ENCODE measurements around the gene LDLRAD4. TPM values are rescaled to one million over a fixed set of nuclear protein-coding genes. Genes with fewer than 3 reads are reported as not detected.
A peak's percentile ranks its signal among the peaks of the same experiment; 100 is the strongest.

Gene LDLRAD4
- total RNA-seq, 2 experiments from 2014 or later, result 34.3 to 35.7 TPM

GRCh38 chr18:13610555-13611141, 392.1 kb downstream of the LDLRAD4 start:
- Mint-ChIP-seq H3K36me3 (ENCODE audit: low read depth) (peaks cover 16% of the 10 kb centered on the region), H3K4me3 (peak overlapping the region; percentile 84), H3K4me1 (ENCODE audit: low read depth) (peaks cover 86% of the 10 kb centered on the region), H3K27ac (peak overlapping the region; percentile 99), H3K27me3 (ENCODE audit: low read depth) (no peaks in the 10 kb centered on the region), H3K9me3 (ENCODE audit: insufficient read depth) (no peaks in the 10 kb centered on the region)
- DNase-seq (no peak), ATAC-seq (no peak)
- ChIA-PET CTCF (interaction anchor here (2.6 to 3.5 kb wide), 3 partner anchors 48 to 394 kb away, joined by 13 to 16 read pairs (median 16); no protein-coding TSS in a partner anchor), POLR2A (interaction anchor here (1.0 to 5.1 kb wide), 3 partner anchors 32 to 109 kb away, joined by 3 to 61 read pairs (median 4); no protein-coding TSS in a partner anchor)

- H3K27ac Mint-ChIP-seq, result peak overlapping the region; percentile 99
- ChIA-PET POLR2A (interaction anchor here (1.0 to 5.1 kb wide), 6 partner anchors 33 to 173 kb away, joined by 3 to 61 read pairs (median 6); no protein-coding TSS in a partner anchor), CTCF (interaction anchor here (2.6 to 4.5 kb wide), 4 partner anchors 45 to 395 kb away, joined by 13 to 29 read pairs (median 16); no protein-coding TSS in a partner anchor)
- peaks cover 91% of the 10 kb centered on the region for H3K4me1 Mint-ChIP-seq (ENCODE audit: low read depth)
- DNase-seq (peak; percentile 49), ATAC-seq (peak; percentile 3)
- peak overlapping the region; percentile 84 for H3K4me3 Mint-ChIP-seq
- H3K27me3 Mint-ChIP-seq (ENCODE audit: low read depth), result no peaks in the 10 kb centered on the region
- no peaks in the 10 kb centered on the region for H3K9me3 Mint-ChIP-seq (ENCODE audit: insufficient read depth)
- peaks cover 20% of the 10 kb centered on the region for H3K36me3 Mint-ChIP-seq (ENCODE audit: low read depth)
Measured at GRCh38 chr18:13611142-13611600, 392.6 kb downstream of the LDLRAD4 start.

DNA sequence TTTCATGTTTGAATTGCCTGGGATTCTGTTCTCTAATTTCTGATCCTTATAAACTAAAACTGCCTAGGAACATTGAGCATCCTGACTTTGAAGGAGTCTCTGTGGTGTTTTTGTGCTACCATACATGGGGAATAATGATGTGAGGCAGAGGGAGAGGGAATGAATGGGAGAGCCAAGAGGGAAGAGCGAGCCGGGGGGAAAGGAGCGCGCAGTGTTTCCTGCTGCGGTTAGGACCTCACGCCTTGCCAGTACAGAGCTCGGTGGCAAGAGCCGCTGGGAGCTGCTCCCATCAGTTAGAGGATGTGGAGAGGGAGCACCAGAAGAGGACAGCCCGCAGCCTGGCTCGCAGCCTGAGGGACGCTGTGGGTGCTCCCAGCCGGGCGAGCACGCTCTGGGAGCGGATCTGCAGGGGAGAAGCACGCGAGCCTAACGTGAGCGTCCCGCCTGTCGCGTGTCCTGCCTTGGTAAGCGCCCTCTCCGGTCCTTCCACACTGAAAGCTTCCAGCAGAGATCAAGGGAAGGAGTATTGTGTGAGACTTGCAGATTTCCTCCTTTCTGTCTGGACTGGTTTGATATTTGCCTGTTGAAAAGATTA, 393.1 kb downstream of the LDLRAD4 start:
- ChIA-PET CTCF (interaction anchor here (0.9 to 4.5 kb wide), 13 partner anchors 11 to 455 kb away, joined by 3 to 46 read pairs (median 4); no protein-coding TSS in a partner anchor), POLR2A (interaction anchor here (0.5 to 5.1 kb wide), 17 partner anchors 13 to 474 kb away, joined by 3 to 61 read pairs (median 4); partner anchors contain the start of genes FAM210A and RNMT)
- Mint-ChIP-seq H3K27me3 (ENCODE audit: low read depth) (no peaks in the 10 kb centered on the region), H3K27ac (peak overlapping the region; percentile 99), H3K4me3 (peak overlapping the region; percentile 84), H3K36me3 (ENCODE audit: low read depth) (peaks cover 20% of the 10 kb centered on the region), H3K4me1 (ENCODE audit: low read depth) (peaks cover 92% of the 10 kb centered on the region), H3K9me3 (ENCODE audit: insufficient read depth) (no peaks in the 10 kb centered on the region)
- DNase-seq (peak; percentile 44), ATAC-seq (peak; percentile 22)

GRCh38 chr18:13612196-13612997, 393.8 kb downstream of the LDLRAD4 start:
- H3K9me3 Mint-ChIP-seq (ENCODE audit: insufficient read depth), result no peaks in the 10 kb centered on the region

GRCh38 chr18:13613099-13613498, 394.5 kb downstream of the LDLRAD4 start:
- Mint-ChIP-seq H3K36me3 (ENCODE audit: low read depth) (peaks cover 20% of the 10 kb centered on the region), H3K4me1 (ENCODE audit: low read depth) (peaks cover 92% of the 10 kb centered on the region), H3K9me3 (ENCODE audit: insufficient read depth) (no peaks in the 10 kb centered on the region), H3K27me3 (ENCODE audit: low read depth) (no peaks in the 10 kb centered on the region), H3K4me3 (peak overlapping the region; percentile 84), H3K27ac (peak overlapping the region; percentile 99)
- POLR2A ChIA-PET, result interaction anchor here (0.9 to 5.1 kb wide), 15 partner anchors 15 to 622 kb away, joined by 3 to 61 read pairs (median 6); partner anchors contain the start of genes CEP192, FAM210A and RNMT
- CTCF ChIA-PET, result interaction anchor here (0.8 to 4.5 kb wide), 12 partner anchors 16 to 397 kb away, joined by 3 to 46 read pairs (median 4); no protein-coding TSS in a partner anchor
- DNase-seq (no peak), ATAC-seq (no peak)

More at GRCh38 chr18:13612196-13612997, 393.8 kb downstream of the LDLRAD4 start:
- peak; percentile 63 for ATAC-seq
- Mint-ChIP-seq H3K27ac (peak overlapping the region; percentile 99), H3K4me1 (ENCODE audit: low read depth) (peaks cover 93% of the 10 kb centered on the region), H3K27me3 (ENCODE audit: low read depth) (no peaks in the 10 kb centered on the region), H3K4me3 (peak overlapping the region; percentile 84), H3K36me3 (ENCODE audit: low read depth) (peaks cover 23% of the 10 kb centered on the region)
- ChIA-PET POLR2A (interaction anchor here (0.5 to 5.1 kb wide), 19 partner anchors 14 to 474 kb away, joined by 3 to 61 read pairs (median 5); partner anchors contain the start of genes FAM210A and RNMT), CTCF (interaction anchor here (0.7 to 4.5 kb wide), 16 partner anchors 11 to 456 kb away, joined by 3 to 46 read pairs (median 3); no protein-coding TSS in a partner anchor)
- peak; percentile 94 for DNase-seq

GRCh38 chr18:13613591-13614501, 395.3 kb downstream of the LDLRAD4 start:
- peaks cover 91% of the 10 kb centered on the region for H3K4me1 Mint-ChIP-seq (ENCODE audit: low read depth)
- CTCF ChIA-PET, result interaction anchor here (0.8 to 4.5 kb wide), 13 partner anchors 8 to 398 kb away, joined by 3 to 46 read pairs (median 5); no protein-coding TSS in a partner anchor
- peaks cover 19% of the 10 kb centered on the region for H3K36me3 Mint-ChIP-seq (ENCODE audit: low read depth)
- POLR2A ChIA-PET, result interaction anchor here (0.7 to 5.1 kb wide), 18 partner anchors 14 to 730 kb away, joined by 3 to 61 read pairs (median 4); partner anchors contain the start of genes CEP192, FAM210A, LDLRAD4 and PTPN2
- peak overlapping the region; percentile 99 for H3K27ac Mint-ChIP-seq
- H3K4me3 Mint-ChIP-seq, result peak overlapping the region; percentile 84
- DNase-seq, result peak; percentile 50
- no peak for ATAC-seq
- no peaks in the 10 kb centered on the region for H3K27me3 Mint-ChIP-seq (ENCODE audit: low read depth)
- H3K9me3 Mint-ChIP-seq (ENCODE audit: insufficient read depth), result no peaks in the 10 kb centered on the region

DNA sequence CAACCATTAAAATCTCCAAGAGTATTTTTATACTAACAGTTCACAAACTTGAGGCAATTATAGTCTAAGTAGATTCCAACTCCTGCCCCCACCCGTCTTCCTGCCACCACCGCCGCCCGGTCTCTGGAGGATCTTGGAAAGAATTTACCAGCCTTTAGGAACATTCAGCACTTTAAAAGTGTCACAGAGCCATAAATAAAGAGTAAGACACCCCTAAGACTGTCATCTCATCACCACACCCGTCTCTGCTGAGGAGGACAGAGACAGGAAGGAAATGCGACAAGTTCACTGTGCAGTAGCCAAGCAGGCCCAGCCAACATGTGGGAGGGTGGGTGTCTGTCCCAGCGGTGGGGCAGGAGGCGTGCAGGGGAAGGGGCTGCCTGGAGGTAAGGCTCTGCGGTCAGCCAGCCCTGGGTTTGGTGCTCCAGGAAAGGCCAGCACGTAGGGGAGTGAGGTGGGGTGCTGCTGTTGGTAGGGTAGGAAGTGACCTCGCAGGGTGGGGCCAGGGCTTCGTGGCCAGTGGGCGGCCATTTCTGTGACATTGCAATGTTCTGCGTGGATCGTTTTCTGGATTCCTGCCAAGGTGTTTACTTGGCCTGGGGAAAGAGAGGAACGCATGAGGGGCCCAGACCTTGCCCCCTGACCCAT, 396.2 kb downstream of the LDLRAD4 start:
- Mint-ChIP-seq H3K4me3 (peak overlapping the region; percentile 84), H3K4me1 (ENCODE audit: low read depth) (peaks cover 83% of the 10 kb centered on the region), H3K27ac (peak overlapping the region; percentile 99), H3K9me3 (ENCODE audit: insufficient read depth) (no peaks in the 10 kb centered on the region), H3K36me3 (ENCODE audit: low read depth) (peaks cover 19% of the 10 kb centered on the region), H3K27me3 (ENCODE audit: low read depth) (no peaks in the 10 kb centered on the region)
- ChIA-PET CTCF (interaction anchor here (0.8 to 4.5 kb wide), 11 partner anchors 9 to 399 kb away, joined by 3 to 46 read pairs (median 4); no protein-coding TSS in a partner anchor), POLR2A (interaction anchor here (0.7 to 5.1 kb wide), 13 partner anchors 13 to 731 kb away, joined by 3 to 61 read pairs (median 3); partner anchors contain the start of genes CEP192, FAM210A, LDLRAD4 and PTPN2)
- ATAC-seq (peak; percentile 24), DNase-seq (peak; percentile 64)

DNA sequence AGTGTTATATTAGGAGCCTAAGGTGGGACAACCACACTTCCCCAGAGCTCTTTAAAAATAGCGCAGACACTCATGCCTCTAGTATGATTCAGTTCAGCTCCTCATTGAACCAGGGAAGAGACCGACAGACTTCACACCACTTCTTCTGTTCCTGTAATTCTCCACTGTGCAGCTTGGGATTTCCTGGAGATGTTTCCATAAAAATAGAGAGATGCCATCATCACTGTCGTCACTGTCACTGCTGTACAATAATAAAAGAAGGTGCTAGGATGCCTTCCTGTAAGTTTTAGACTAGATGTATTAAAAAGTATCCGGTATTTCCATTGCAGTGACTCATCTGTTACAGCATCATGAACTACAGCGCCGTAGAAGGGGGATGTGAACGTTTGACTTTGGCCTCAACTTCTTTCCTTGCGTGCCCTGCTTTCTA, 396.9 kb downstream of the LDLRAD4 start:
- DNase-seq, result no peak
- Mint-ChIP-seq H3K36me3 (ENCODE audit: low read depth) (peaks cover 19% of the 10 kb centered on the region), H3K27ac (peak overlapping the region; percentile 99)

DNA sequence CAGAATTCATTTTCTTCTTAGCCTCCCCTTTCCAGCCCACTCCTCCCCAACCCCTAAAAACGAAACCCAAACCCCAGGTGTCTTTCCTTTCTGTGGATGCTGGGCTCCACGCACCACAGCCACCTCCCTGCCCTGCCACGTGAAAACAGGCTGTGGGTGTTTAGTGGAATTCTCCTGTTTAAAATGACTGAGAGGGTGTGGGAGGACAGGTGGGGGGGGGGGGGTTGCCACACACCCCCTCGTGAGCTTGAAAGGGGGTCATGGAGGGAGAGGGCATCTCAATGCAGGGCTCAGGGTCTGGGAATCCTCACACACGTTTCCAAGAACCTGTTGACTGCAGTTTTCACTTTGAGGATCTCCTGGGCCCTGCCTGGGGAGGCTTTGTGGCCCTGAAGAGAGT, 397.5 kb downstream of the LDLRAD4 start:
- Mint-ChIP-seq H3K4me1 (ENCODE audit: low read depth) (peaks cover 80% of the 10 kb centered on the region), H3K36me3 (ENCODE audit: low read depth) (peaks cover 19% of the 10 kb centered on the region), H3K9me3 (ENCODE audit: insufficient read depth) (no peaks in the 10 kb centered on the region), H3K27me3 (ENCODE audit: low read depth) (no peaks in the 10 kb centered on the region), H3K4me3 (peak overlapping the region; percentile 84), H3K27ac (peak overlapping the region; percentile 99)
- ATAC-seq (no peak), DNase-seq (no peak)
- ChIA-PET CTCF (interaction anchor here (1.3 to 4.4 kb wide), 3 partner anchors 39 to 57 kb away, joined by 4 to 46 read pairs (median 4); no protein-coding TSS in a partner anchor), POLR2A (interaction anchor here (1.0 kb wide), 1 partner anchor 38 kb away, joined by 3 read pairs; no protein-coding TSS in a partner anchor)

More for the DNA sequence above, 396.9 kb downstream of the LDLRAD4 start:
- POLR2A ChIA-PET, result interaction anchor here (1.0 to 2.3 kb wide), 4 partner anchors 48 to 111 kb away, joined by 3 to 12 read pairs (median 6); partner anchors contain the start of gene FAM210A
- peak overlapping the region; percentile 84 for H3K4me3 Mint-ChIP-seq
- H3K9me3 Mint-ChIP-seq (ENCODE audit: insufficient read depth), result no peaks in the 10 kb centered on the region
- H3K4me1 Mint-ChIP-seq (ENCODE audit: low read depth), result peaks cover 85% of the 10 kb centered on the region
- no peak for ATAC-seq
- CTCF ChIA-PET, result interaction anchor here (1.3 to 4.5 kb wide), 6 partner anchors 9 to 56 kb away, joined by 4 to 46 read pairs (median 6); no protein-coding TSS in a partner anchor
- H3K27me3 Mint-ChIP-seq (ENCODE audit: low read depth), result no peaks in the 10 kb centered on the region

Data from activated CD8-positive, alpha-beta T cell treated with anti-CD3 and anti-CD28 coated beads, Interleukin-2, amount 10 ng/mL, durations not matched to agents 7 days and 5 days (primary cell).